GM19395 (cell line): ENCODE results near the gene GLI1.
"Not testable (repeated sequence)": the region's sequence is repeated elsewhere in the genome, so short reads cannot be mapped to it uniquely, and the experiment has no call there.

ENCODE experiments used
- ATAC-seq: cut with Tn5 transposase; IDR thresholded peaks from one replicate; pipeline ENCODE4 v1.9.1; 2021; ENCODE audit warnings: mild to moderate bottlenecking, moderate library complexity; ENCODE audit not compliant: unreplicated experiment

The GLI1 gene

GRCh38 chr12:57475271-57476161 lies 15.9 kb downstream of the GLI1 start:
- ATAC-seq = peak; percentile 12

- peak; percentile 43 for ATAC-seq
Observed at GRCh38 chr12:57476162-57476992, 16.8 kb downstream of the GLI1 start.

GRCh38 chr12:57476993-57477709 lies 17.6 kb downstream of the GLI1 start:
- no peak for ATAC-seq

- ATAC-seq = peak; percentile 55
Observed at GRCh38 chr12:57477710-57478681, 18.4 kb downstream of the GLI1 start.

- ATAC-seq = peak; percentile 2
Observed at GRCh38 chr12:57479043-57479375, 19.4 kb downstream of the GLI1 start.

GRCh38 chr12:57479376-57480115 lies 20.0 kb downstream of the GLI1 start, which contains the start of gene ARHGAP9:
ARHGAP9 (minus strand) TSS chr12:57479866; CDS start chr12:57479406, 460 bp downstream.
- peak; percentile 41 for ATAC-seq

GRCh38 chr12:57481671-57482070 lies 22.1 kb downstream of the GLI1 start:
- ATAC-seq = no peak

- no peak for ATAC-seq
Observed at GRCh38 chr12:57483466-57483865, 23.9 kb downstream of the GLI1 start.

- no peak for ATAC-seq
Observed at GRCh38 chr12:57485695-57486094, 26.1 kb downstream of the GLI1 start.

- no peak for ATAC-seq
Observed at GRCh38 chr12:57487055-57487596, 27.5 kb downstream of the GLI1 start.

- peak; percentile 98 for ATAC-seq
Observed at GRCh38 chr12:57487597-57488401, 28.2 kb downstream of the GLI1 start, which contains the start of gene MARS1. MARS1 (plus strand) TSS chr12:57488068; CDS start chr12:57488091, 23 bp downstream.

- ATAC-seq = peak; percentile 3
Observed at GRCh38 chr12:57488402-57489156, 29.0 kb downstream of the GLI1 start.

GRCh38 chr12:57489157-57489641 lies 29.6 kb downstream of the GLI1 start:
- ATAC-seq = no peak

GRCh38 chr12:57490126-57490525 lies 30.5 kb downstream of the GLI1 start:
- ATAC-seq = no peak

GRCh38 chr12:57491393-57492280 lies 32.1 kb downstream of the GLI1 start:
- no peak for ATAC-seq

- ATAC-seq = not testable (repeated sequence)
Observed at GRCh38 chr12:57495051-57495701, 35.6 kb downstream of the GLI1 start.
